Ascending aorta (tissue), 2 donors: ENCODE data around the gene ZSCAN22. TPM values are rescaled to one million over a fixed set of nuclear protein-coding genes. Genes with fewer than 3 reads are reported as not detected.

Experiments
- DNase-seq, 2 donors: peaks; one replicate each; pipeline ENCODE4 v3.0.0-alpha.2; 2019; ENCODE audit warnings: low spot score in 2 of 2
- H3K27ac ChIP-seq, 2 donors: fragments of 200-600 bp; sonication (generic); one replicate each; pipeline ENCODE4 v1.5.1; 2016 to 2017; ENCODE audit warnings: mild to moderate bottlenecking in 1 of 2
- H3K27me3 ChIP-seq: fragments of 200-600 bp; sonication (generic); one replicate; pipeline ENCODE4 v1.5.1; 2017
- H3K36me3 ChIP-seq, 2 donors: fragments of 200-600 bp; sonication (generic); one replicate each; pipeline ENCODE4 v1.5.1; 2016
- H3K4me1 ChIP-seq, 2 donors: fragments of 200-600 bp; sonication (generic); one replicate each; pipeline ENCODE4 v1.5.1; 2016 to 2017; ENCODE audit warnings: mild to moderate bottlenecking in 1 of 2
- H3K4me3 ChIP-seq, 2 donors: fragments of 200-600 bp; sonication (generic); one replicate each; pipeline ENCODE4 v1.5.1; 2016 to 2017; ENCODE audit warnings: mild to moderate bottlenecking in 1 of 2
- H3K9me3 ChIP-seq, 2 donors: fragments of 200-600 bp; sonication (generic); one replicate each; pipeline ENCODE4 v1.5.1; 2016
- intact Hi-C: fragments of 100-400 bp; cut with DNase I; formaldehyde crosslinking; loops from one replicate; pipeline ENCODE4 v1.15.1; 2023
- total RNA-seq: library from RNA; depleted of rRNA; stranded (reverse); fragments of >200 nt; gene quantifications from one replicate; pipeline ENCODE4 v1.1.0, GENCODE V29; 2016
- TF ChIP-seq, protein P1 (sequence below), 3 experiments: fragments of 200-600 bp in 2 of 3; fragments of 450-650 bp in 1 of 3; sonication (generic) in 2 of 3; IDR thresholded peaks; one replicate each; pipeline ENCODE4 v1.5.1; 2016 to 2019; ENCODE audit warnings: antibody characterized with exemption in 3 of 3, mild to moderate bottlenecking in 1 of 3, moderate library complexity in 1 of 3

Gene ZSCAN22
- total RNA-seq, 1 donor from 2014 or later = 1.9 TPM

DNA sequence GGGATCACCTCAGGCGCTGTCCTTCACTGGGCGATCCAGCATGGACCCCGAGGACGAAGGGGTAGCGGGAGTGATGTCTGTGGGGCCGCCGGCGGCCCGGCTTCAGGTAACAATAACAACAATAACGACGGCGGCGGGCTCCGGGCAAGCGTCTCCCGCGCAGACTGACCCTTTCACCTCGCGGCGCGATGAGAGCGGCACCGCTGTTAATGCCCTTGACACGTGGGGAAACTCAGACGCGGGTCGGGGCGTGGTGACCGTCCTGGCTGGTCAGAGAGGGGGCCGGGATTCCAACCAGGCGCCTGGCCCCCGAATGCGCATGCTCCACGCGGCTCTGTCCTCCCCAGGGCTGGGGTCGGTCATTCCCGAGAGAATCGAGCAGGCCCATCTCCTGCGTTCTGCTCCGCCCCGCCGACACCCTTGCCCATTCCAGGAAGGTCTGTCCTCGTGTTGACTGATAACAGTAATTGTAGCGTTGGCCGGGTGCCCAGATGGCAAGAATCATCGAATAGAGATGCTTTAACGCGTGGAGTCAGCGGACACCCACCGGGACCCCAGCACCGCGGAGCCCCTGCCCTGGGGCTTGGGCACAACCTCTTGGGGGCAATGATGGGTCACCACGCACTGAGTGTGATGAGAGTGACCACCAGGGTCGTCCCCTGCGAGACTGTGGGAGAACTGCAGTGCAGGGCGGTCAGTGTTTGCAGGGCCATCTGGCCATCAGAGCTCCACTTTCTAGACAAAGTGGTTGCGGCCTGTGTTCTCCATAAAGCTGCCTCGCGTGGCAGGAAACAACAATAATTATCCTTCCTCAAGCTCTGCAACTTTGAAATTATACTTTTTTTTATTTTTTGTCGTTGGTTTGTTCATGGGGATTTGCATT is 47.5 kb upstream of the ZSCAN22 start:
- intact Hi-C loops = no loop called here
- Histone ChIP-seq H3K36me3 (peaks cover 0 to 23% of the 10 kb centered on the region in 2 donors), H3K27ac (peak overlapping the region; percentile 77 to 92), H3K4me1 (no peaks in the 10 kb centered on the region), H3K9me3 (peaks cover 3 to 53% of the 10 kb centered on the region in 2 donors), H3K4me3 (peak overlapping the region; percentile 67 to 96), H3K27me3 (no peaks in the 10 kb centered on the region)
- peak; percentile 21 to 72 for DNase-seq
- TF ChIP-seq, protein P1, sequence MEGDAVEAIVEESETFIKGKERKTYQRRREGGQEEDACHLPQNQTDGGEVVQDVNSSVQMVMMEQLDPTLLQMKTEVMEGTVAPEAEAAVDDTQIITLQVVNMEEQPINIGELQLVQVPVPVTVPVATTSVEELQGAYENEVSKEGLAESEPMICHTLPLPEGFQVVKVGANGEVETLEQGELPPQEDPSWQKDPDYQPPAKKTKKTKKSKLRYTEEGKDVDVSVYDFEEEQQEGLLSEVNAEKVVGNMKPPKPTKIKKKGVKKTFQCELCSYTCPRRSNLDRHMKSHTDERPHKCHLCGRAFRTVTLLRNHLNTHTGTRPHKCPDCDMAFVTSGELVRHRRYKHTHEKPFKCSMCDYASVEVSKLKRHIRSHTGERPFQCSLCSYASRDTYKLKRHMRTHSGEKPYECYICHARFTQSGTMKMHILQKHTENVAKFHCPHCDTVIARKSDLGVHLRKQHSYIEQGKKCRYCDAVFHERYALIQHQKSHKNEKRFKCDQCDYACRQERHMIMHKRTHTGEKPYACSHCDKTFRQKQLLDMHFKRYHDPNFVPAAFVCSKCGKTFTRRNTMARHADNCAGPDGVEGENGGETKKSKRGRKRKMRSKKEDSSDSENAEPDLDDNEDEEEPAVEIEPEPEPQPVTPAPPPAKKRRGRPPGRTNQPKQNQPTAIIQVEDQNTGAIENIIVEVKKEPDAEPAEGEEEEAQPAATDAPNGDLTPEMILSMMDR (IDR thresholded peaks at IDR 0.05) = no peak

DNA sequence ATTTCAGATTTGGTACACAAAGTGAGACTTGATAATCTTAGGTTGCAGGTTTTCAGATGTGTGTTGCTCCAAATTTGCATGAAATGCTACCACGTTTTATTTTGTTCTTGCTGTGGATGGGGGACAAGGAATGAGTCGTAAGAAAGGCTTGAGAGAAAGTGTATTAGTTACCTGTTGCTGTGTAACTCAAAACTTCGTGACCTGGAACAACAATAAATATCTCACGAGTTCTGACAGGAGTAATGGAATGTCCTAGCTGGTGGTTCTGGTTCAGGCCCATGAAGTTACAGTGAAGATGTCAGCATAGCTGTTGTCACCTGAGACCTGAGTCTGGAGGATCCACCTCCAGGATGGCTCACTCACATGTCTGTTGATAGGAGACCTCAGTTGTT is 46.9 kb upstream of the ZSCAN22 start:
- Histone ChIP-seq H3K27ac (no peak overlapping the region), H3K27me3 (no peaks in the 10 kb centered on the region), H3K36me3 (peaks cover 0 to 22% of the 10 kb centered on the region in 2 donors), H3K4me3 (peak overlapping the region; percentile 67 to 96), H3K4me1 (no peaks in the 10 kb centered on the region), H3K9me3 (peaks cover 0 to 53% of the 10 kb centered on the region in 2 donors)
- TF ChIP-seq, protein P1 (IDR thresholded peaks at IDR 0.05) = no peak
- intact Hi-C loops = no loop called here
- DNase-seq = no peak

DNA sequence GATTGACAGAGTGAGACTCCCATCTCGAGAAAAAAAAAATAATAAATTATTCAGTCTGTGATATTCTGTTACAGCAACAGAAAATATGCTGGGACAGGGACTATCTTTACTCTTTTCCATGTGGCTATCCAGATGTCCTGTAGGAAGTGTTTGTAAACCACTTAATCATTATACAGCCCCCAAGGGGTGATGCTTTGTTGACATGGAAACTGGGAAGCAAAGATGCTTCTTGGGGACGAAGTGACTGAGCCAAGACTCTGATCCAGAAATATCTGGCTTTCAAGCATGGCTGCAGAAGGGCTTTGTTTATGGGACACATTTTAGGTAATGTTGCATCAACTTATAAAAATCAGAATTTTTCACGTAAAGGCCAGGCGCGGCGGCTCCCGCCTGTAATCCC is 42.6 kb upstream of the ZSCAN22 start:
- intact Hi-C loops = no loop called here
- Histone ChIP-seq H3K36me3 (peaks cover 41 to 56% of the 10 kb centered on the region in 2 donors), H3K4me3 (no peak overlapping the region), H3K4me1 (no peaks in the 10 kb centered on the region), H3K9me3 (peaks cover 2 to 66% of the 10 kb centered on the region in 2 donors), H3K27ac (no peak overlapping the region), H3K27me3 (no peaks in the 10 kb centered on the region)
- TF ChIP-seq, protein P1 (IDR thresholded peaks at IDR 0.05) = no peak
- DNase-seq = no peak

DNA sequence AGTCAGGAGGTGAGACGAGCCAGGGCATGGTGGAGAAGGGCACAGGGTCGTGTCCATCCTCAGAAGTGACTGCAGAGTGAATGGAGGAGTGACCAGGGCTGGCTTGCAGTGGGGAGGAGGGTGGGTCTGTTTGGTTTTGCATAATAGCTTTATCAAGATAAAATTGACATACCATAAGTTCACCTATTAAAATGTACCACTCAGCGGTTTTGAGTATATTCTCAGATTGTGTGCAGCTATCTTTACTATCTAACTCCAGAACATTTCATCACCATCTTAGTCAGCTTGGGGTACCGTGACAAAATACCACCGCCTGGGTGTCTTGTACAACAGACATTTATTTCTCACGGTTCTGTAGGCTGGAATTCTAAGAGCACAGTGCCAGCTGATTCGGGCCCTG is 34.9 kb upstream of the ZSCAN22 start:
- H3K27ac ChIP-seq = no peak overlapping the region
- no peak overlapping the region for H3K4me3 ChIP-seq
- no peak for DNase-seq
- TF ChIP-seq, protein P1 (IDR thresholded peaks at IDR 0.05) = no peak
- intact Hi-C loops = no loop called here
- H3K4me1 ChIP-seq = no peaks in the 10 kb centered on the region
- H3K27me3 ChIP-seq = no peaks in the 10 kb centered on the region
- peaks cover 41 to 93% of the 10 kb centered on the region in 2 donors for H3K9me3 ChIP-seq
- H3K36me3 ChIP-seq = peaks cover 96 to 99% of the 10 kb centered on the region in 2 donors

DNA sequence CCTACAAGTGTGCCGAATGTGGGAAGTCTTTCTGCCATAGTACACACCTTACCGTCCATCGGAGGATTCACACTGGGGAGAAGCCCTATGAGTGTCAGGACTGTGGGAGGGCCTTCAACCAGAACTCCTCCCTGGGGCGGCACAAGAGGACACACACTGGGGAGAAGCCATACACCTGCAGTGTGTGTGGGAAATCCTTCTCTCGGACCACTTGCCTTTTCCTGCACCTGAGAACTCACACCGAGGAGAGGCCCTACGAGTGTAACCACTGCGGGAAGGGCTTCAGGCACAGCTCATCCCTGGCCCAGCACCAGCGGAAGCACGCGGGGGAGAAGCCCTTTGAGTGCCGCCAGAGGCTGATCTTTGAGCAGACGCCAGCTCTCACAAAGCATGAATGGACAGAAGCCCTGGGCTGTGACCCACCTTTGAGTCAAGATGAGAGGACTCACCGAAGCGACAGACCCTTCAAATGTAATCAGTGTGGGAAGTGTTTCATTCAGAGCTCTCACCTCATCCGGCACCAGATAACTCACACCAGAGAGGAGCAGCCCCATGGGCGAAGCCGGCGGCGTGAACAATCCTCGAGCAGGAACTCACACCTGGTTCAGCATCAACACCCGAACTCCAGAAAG is 31.9 kb upstream of the ZSCAN22 start:
- no peak for DNase-seq
- H3K36me3 ChIP-seq = peaks cover 92 to 98% of the 10 kb centered on the region in 2 donors
- no peaks in the 10 kb centered on the region for H3K27me3 ChIP-seq
- TF ChIP-seq, protein P1 (IDR thresholded peaks at IDR 0.05) = no peak
- H3K9me3 ChIP-seq = peaks cover 45 to 96% of the 10 kb centered on the region in 2 donors
- H3K4me1 ChIP-seq = no peaks in the 10 kb centered on the region
- H3K4me3 ChIP-seq = no peak overlapping the region
- intact Hi-C loops = no loop called here
- H3K27ac ChIP-seq = no peak overlapping the region
